GM23338 (cell line): ENCODE measurements around the gene NDC1. TPM values are rescaled to one million over a fixed set of nuclear protein-coding genes. Genes with fewer than 3 reads are reported as not detected.

Source experiments
- ATAC-seq: fragments of 200-7000 bp; cut with Tn5 transposase; 3 replicates; pipeline ENCODE4 v1.9.1; 2020
- DNase-seq: peaks from one replicate; pipeline ENCODE4 v3.0.0-alpha.2; 2015; ENCODE audit warnings: low spot score
- H2AFZ ChIP-seq: fragments of 200-600 bp; sonication (generic); 2 replicates; pipeline ENCODE4 v1.8.0; 2016; ENCODE audit warnings: antibody characterized with exemption, mild to moderate bottlenecking, moderate library complexity
- H3F3A ChIP-seq: fragments of 200-600 bp; sonication (generic); replicated peaks from 2 replicates; pipeline ENCODE4 v1.8.0; 2017; ENCODE audit warnings: antibody characterized with exemption, mixed run types, low read depth
- H3K27ac ChIP-seq: fragments of 200-600 bp; sonication (generic); 2 replicates; pipeline ENCODE4 v1.6.1; 2016; ENCODE audit warnings: low read depth
- H3K27me3 ChIP-seq: fragments of 200-600 bp; sonication (generic); 2 replicates; pipeline ENCODE4 v1.8.0; 2016; ENCODE audit warnings: mild to moderate bottlenecking, mixed run types, moderate library complexity; ENCODE audit not compliant: insufficient read depth
- H3K36me3 ChIP-seq: fragments of 200-600 bp; sonication (generic); 2 replicates; pipeline ENCODE4 v1.8.0; 2016; ENCODE audit warnings: mild to moderate bottlenecking; ENCODE audit not compliant: insufficient read depth
- H3K4me1 ChIP-seq: fragments of 200-600 bp; sonication (generic); 2 replicates; pipeline ENCODE4 v1.8.0; 2016; ENCODE audit warnings: mild to moderate bottlenecking, moderate library complexity; ENCODE audit not compliant: insufficient read depth
- H3K4me2 ChIP-seq: fragments of 200-600 bp; sonication (generic); 2 replicates; pipeline ENCODE4 v1.7.1; 2017; ENCODE audit warnings: mixed run types
- H3K4me3 ChIP-seq: fragments of 200-600 bp; sonication (generic); 2 replicates; pipeline ENCODE4 v1.6.1; 2016; ENCODE audit warnings: mixed run types
- H3K79me2 ChIP-seq: fragments of 200-600 bp; sonication (generic); replicated peaks from 2 replicates; pipeline ENCODE4 v1.8.0; 2017; ENCODE audit warnings: mild to moderate bottlenecking; ENCODE audit not compliant: insufficient read depth
- H3K9me2 ChIP-seq: fragments of 200-600 bp; sonication (generic); 2 replicates; pipeline ENCODE4 v1.8.0; 2017; ENCODE audit not compliant: insufficient read depth
- H4K20me1 ChIP-seq: fragments of 200-600 bp; sonication (generic); replicated peaks from 2 replicates; pipeline ENCODE4 v1.8.0; 2017; ENCODE audit warnings: mild to moderate bottlenecking; ENCODE audit not compliant: insufficient read depth
- H3K27ac Mint-ChIP-seq: 2 replicates; pipeline ENCODE4 v1.8.0; 2020; ENCODE audit warnings: inconsistent platforms, mild to moderate bottlenecking, moderate library complexity, mixed read lengths
- H3K27me3 Mint-ChIP-seq: 3 replicates; pipeline ENCODE4 v1.8.0; 2022; ENCODE audit warnings: low read depth, mild to moderate bottlenecking, moderate library complexity, mixed read lengths, inconsistent platforms; ENCODE audit not compliant: insufficient read depth, poor library complexity
- H3K36me3 Mint-ChIP-seq: 3 replicates; pipeline ENCODE4 v1.8.0; 2021; ENCODE audit warnings: low read depth, mild to moderate bottlenecking, inconsistent platforms, moderate library complexity, mixed read lengths
- H3K4me1 Mint-ChIP-seq: 3 replicates; pipeline ENCODE4 v1.8.0; 2020; ENCODE audit warnings: mild to moderate bottlenecking, inconsistent platforms, mixed read lengths
- H3K4me3 Mint-ChIP-seq: 3 replicates; pipeline ENCODE4 v1.8.0; 2021; ENCODE audit warnings: moderate library complexity, mild to moderate bottlenecking, inconsistent platforms, mixed read lengths
- H3K9me3 Mint-ChIP-seq: 3 replicates; pipeline ENCODE4 v1.8.0; 2020; ENCODE audit warnings: moderate library complexity, mild to moderate bottlenecking, inconsistent platforms, mixed read lengths
- CREB1 ChIP-seq: fragments of 250-450 bp; sonication (Bioruptor Pico); IDR thresholded peaks from 2 replicates; pipeline ENCODE4 v1.5.0; 2020; ENCODE audit warnings: low read depth, mild to moderate bottlenecking, moderate library complexity
- EZH2 ChIP-seq: fragments of 200-600 bp; sonication (generic); IDR thresholded peaks from one replicate; pipeline ENCODE4 v1.8.0; 2017; ENCODE audit warnings: antibody characterized with exemption, mild to moderate bottlenecking, low read depth; ENCODE audit not compliant: unreplicated experiment
- EZH2phosphoT487 ChIP-seq: fragments of 200-600 bp; sonication (generic); IDR thresholded peaks from one replicate; pipeline ENCODE4 v1.8.1; 2018; ENCODE audit warnings: antibody characterized with exemption; ENCODE audit not compliant: unreplicated experiment
- JUNB ChIP-seq: IDR thresholded peaks from one replicate; pipeline ENCODE4 v1.6.1; 2016; ENCODE audit warnings: antibody characterized with exemption; ENCODE audit not compliant: unreplicated experiment
- NANOG ChIP-seq: IDR thresholded peaks from 2 replicates; pipeline ENCODE4 v1.6.1; 2016; ENCODE audit warnings: antibody characterized with exemption, borderline replicate concordance
- POLR2AphosphoS5 ChIP-seq: IDR thresholded peaks from 2 replicates; pipeline ENCODE4 v1.6.1; 2016; ENCODE audit warnings: antibody characterized with exemption, low read depth
- REST ChIP-seq: IDR thresholded peaks from one replicate; pipeline ENCODE4 v1.6.1; 2018; ENCODE audit warnings: antibody characterized with exemption; ENCODE audit not compliant: unreplicated experiment
- STAT1 ChIP-seq: IDR thresholded peaks from one replicate; pipeline ENCODE4 v1.6.1; 2016; ENCODE audit warnings: antibody characterized with exemption; ENCODE audit not compliant: unreplicated experiment
- ZNF114 ChIP-seq: fragments of 250-450 bp; sonication (Bioruptor Pico); IDR thresholded peaks from 2 replicates; pipeline ENCODE4 v1.5.0; 2020; ENCODE audit warnings: mild to moderate bottlenecking, moderate library complexity
- ZNF331 ChIP-seq: fragments of 250-450 bp; sonication (Bioruptor Pico); IDR thresholded peaks from 2 replicates; pipeline ENCODE4 v1.5.0; 2020; ENCODE audit warnings: low read depth, mild to moderate bottlenecking, moderate library complexity
- ZNF462 ChIP-seq: fragments of 250-450 bp; sonication (Bioruptor Pico); IDR thresholded peaks from 2 replicates; pipeline ENCODE4 v1.5.0; 2020; ENCODE audit warnings: mild to moderate bottlenecking, moderate library complexity
- polyA plus RNA-seq: library from polyadenylated mRNA; unstranded; fragments of >200 nt; fragmentation: Nextera tagmentation; extraction: Ambion mirVana; gene quantifications from 2 replicates; pipeline ENCODE4 v1.2.1, GENCODE V29; 2016
- total RNA-seq: library from RNA; depleted of rRNA; stranded (reverse); fragments of >200 nt; shearing (Covaris generic); gene quantifications from 2 replicates; pipeline ENCODE4 v1.2.3, GENCODE V29; 2014
- TF ChIP-seq, protein P1 (sequence below): IDR thresholded peaks from 2 replicates; pipeline ENCODE4 v1.6.1; 2016; ENCODE audit warnings: antibody characterized with exemption
- TF ChIP-seq, protein P2 (sequence below), 2 experiments: fragments of 200-600 bp in 1 of 2; sonication (generic) in 1 of 2; conservative IDR thresholded peaks; 2 replicates each; pipeline versions ENCODE4 v1.5.1 to v1.6.1; 2016 to 2017; ENCODE audit warnings: antibody characterized with exemption in 2 of 2, low read depth in 2 of 2, mild to moderate bottlenecking in 2 of 2, moderate library complexity in 1 of 2

The NDC1 gene
- total and polyA plus RNA-seq, 2 experiments from 2014 or later, result 19.8 to 100 TPM

- H3K4me3 ChIP-seq, result no peak overlapping the region
- H3F3A ChIP-seq, result no peaks in the 10 kb centered on the region
- no peaks in the 10 kb centered on the region for H3K4me1 ChIP-seq
- peaks cover 41% of the 10 kb centered on the region for H3K36me3 ChIP-seq
- Mint-ChIP-seq H3K36me3 (peaks cover 45% of the 10 kb centered on the region), H3K27me3 (peaks cover 1% of the 10 kb centered on the region), H3K9me3 (no peaks in the 10 kb centered on the region), H3K4me1 (no peaks in the 10 kb centered on the region), H3K4me3 (no peak overlapping the region), H3K27ac (no peak overlapping the region)
- no peak overlapping the region for H2AFZ ChIP-seq
- no peak for TF ChIP-seq EZH2
- no peak for TF ChIP-seq NANOG
- TF ChIP-seq CREB1 (CRISPR knock-in tag), result no peak
- no peak for TF ChIP-seq STAT1
- no peak for TF ChIP-seq ZNF462
- TF ChIP-seq ZNF114, result no peak
- no peak for TF ChIP-seq ZNF331
- TF ChIP-seq, protein P1, sequence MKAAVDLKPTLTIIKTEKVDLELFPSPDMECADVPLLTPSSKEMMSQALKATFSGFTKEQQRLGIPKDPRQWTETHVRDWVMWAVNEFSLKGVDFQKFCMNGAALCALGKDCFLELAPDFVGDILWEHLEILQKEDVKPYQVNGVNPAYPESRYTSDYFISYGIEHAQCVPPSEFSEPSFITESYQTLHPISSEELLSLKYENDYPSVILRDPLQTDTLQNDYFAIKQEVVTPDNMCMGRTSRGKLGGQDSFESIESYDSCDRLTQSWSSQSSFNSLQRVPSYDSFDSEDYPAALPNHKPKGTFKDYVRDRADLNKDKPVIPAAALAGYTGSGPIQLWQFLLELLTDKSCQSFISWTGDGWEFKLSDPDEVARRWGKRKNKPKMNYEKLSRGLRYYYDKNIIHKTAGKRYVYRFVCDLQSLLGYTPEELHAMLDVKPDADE, result no peak
- TF ChIP-seq REST, result no peak
- no peak for TF ChIP-seq POLR2AphosphoS5
- no peak for TF ChIP-seq JUNB
- TF ChIP-seq, protein P2, sequence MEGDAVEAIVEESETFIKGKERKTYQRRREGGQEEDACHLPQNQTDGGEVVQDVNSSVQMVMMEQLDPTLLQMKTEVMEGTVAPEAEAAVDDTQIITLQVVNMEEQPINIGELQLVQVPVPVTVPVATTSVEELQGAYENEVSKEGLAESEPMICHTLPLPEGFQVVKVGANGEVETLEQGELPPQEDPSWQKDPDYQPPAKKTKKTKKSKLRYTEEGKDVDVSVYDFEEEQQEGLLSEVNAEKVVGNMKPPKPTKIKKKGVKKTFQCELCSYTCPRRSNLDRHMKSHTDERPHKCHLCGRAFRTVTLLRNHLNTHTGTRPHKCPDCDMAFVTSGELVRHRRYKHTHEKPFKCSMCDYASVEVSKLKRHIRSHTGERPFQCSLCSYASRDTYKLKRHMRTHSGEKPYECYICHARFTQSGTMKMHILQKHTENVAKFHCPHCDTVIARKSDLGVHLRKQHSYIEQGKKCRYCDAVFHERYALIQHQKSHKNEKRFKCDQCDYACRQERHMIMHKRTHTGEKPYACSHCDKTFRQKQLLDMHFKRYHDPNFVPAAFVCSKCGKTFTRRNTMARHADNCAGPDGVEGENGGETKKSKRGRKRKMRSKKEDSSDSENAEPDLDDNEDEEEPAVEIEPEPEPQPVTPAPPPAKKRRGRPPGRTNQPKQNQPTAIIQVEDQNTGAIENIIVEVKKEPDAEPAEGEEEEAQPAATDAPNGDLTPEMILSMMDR (conservative IDR thresholded peaks at IDR 0.05; ENCODE audit: low read depth in 2 of 2), result no peak
- no peak for TF ChIP-seq EZH2phosphoT487
- no peak overlapping the region for H3K4me2 ChIP-seq
- H3K79me2 ChIP-seq, result peaks cover 10% of the 10 kb centered on the region
- DNase-seq (no peak), ATAC-seq (no peak)
- H3K27ac ChIP-seq, result no peak overlapping the region
- no peaks in the 10 kb centered on the region for H3K9me2 ChIP-seq
- no peaks in the 10 kb centered on the region for H3K27me3 ChIP-seq
- H4K20me1 ChIP-seq, result peaks cover 23% of the 10 kb centered on the region
Measured at GRCh38 chr1:53825306-53825705, 12.8 kb downstream of the NDC1 start.
